ENCODE measurements around the gene ATXN1L.
"Not testable (repeated sequence)": the region's sequence is repeated elsewhere in the genome, so short reads cannot be mapped to it uniquely, and the experiment has no call there.

The ATXN1L gene

GRCh38 chr16:71895679-71896365, 50.0 kb downstream of the ATXN1L start:
- Histone ChIP-seq H3K4me1 (ENCODE audit: insufficient read depth, low read length) (peaks cover 5% of the 10 kb centered on the region; the same call in 1 of the 2 replicates), H3K4me3 (ENCODE audit: low read length) (peak overlapping the region; percentile 87)

GRCh38 chr16:71896764-71897368, 51.1 kb downstream of the ATXN1L start:
- peak overlapping the region; percentile 87 for H3K4me3 ChIP-seq (ENCODE audit: low read length)
- H3K27ac ChIP-seq (ENCODE audit: low read depth, low read length), result no peak overlapping the region
- no peaks in the 10 kb centered on the region for H3K9me3 ChIP-seq (ENCODE audit: insufficient read depth, low read depth, low read length)
- H3K36me3 ChIP-seq (ENCODE audit: insufficient read depth, low read length), result peaks cover 8% of the 10 kb centered on the region
- H3K27me3 ChIP-seq (ENCODE audit: insufficient read depth, low read length), result no peaks in the 10 kb centered on the region
- WGBS, result 60% methylated on average over 12 of the region's 15 CpGs
- peak overlapping the region; percentile 98 for H3K9ac ChIP-seq (ENCODE audit: low read depth, low read length)
- H3K4me1 ChIP-seq (ENCODE audit: insufficient read depth, low read length), result peaks cover 5% of the 10 kb centered on the region; the same call in 1 of the 2 replicates

More at GRCh38 chr16:71895679-71896365, 50.0 kb downstream of the ATXN1L start:
- H3K27ac ChIP-seq (ENCODE audit: low read depth, low read length), result peak overlapping the region; percentile 87
- H3K36me3 ChIP-seq (ENCODE audit: insufficient read depth, low read length), result peaks cover 8% of the 10 kb centered on the region
- WGBS, result under 1% methylated on average over 44 of the region's 44 CpGs
- no peaks in the 10 kb centered on the region for H3K27me3 ChIP-seq (ENCODE audit: insufficient read depth, low read length)
- no peaks in the 10 kb centered on the region for H3K9me3 ChIP-seq (ENCODE audit: insufficient read depth, low read depth, low read length)
- peak overlapping the region; percentile 98 for H3K9ac ChIP-seq (ENCODE audit: low read depth, low read length)

GRCh38 chr16:71899171-71899570, 53.4 kb downstream of the ATXN1L start:
- Histone ChIP-seq H3K27ac (ENCODE audit: low read depth, low read length) (no peak overlapping the region), H3K27me3 (ENCODE audit: insufficient read depth, low read length) (no peaks in the 10 kb centered on the region), H3K4me3 (ENCODE audit: low read length) (no peak overlapping the region), H3K9ac (ENCODE audit: low read depth, low read length) (no peak overlapping the region), H3K9me3 (ENCODE audit: insufficient read depth, low read depth, low read length) (no peaks in the 10 kb centered on the region), H3K4me1 (ENCODE audit: insufficient read depth, low read length) (peaks cover 5% of the 10 kb centered on the region; the same call in 1 of the 2 replicates), H3K36me3 (ENCODE audit: insufficient read depth, low read length) (peaks cover 16% of the 10 kb centered on the region)
- WGBS, result 98% methylated on average over 4 of the region's 4 CpGs

GRCh38 chr16:71902656-71903365, 57.0 kb downstream of the ATXN1L start:
- Histone ChIP-seq H3K9ac (ENCODE audit: low read depth, low read length) (no peak overlapping the region), H3K4me3 (ENCODE audit: low read length) (no peak overlapping the region), H3K27me3 (ENCODE audit: insufficient read depth, low read length) (no peaks in the 10 kb centered on the region), H3K36me3 (ENCODE audit: insufficient read depth, low read length) (peaks cover 12% of the 10 kb centered on the region), H3K9me3 (ENCODE audit: insufficient read depth, low read depth, low read length) (no peaks in the 10 kb centered on the region), H3K4me1 (ENCODE audit: insufficient read depth, low read length) (no peaks in the 10 kb centered on the region; the same call in 1 of the 2 replicates), H3K27ac (ENCODE audit: low read depth, low read length) (no peak overlapping the region)
- WGBS, result 100% methylated on average over 3 of the region's 5 CpGs

- H3K4me1 ChIP-seq (ENCODE audit: insufficient read depth, low read length), result no peaks in the 10 kb centered on the region; the same call in 1 of the 2 replicates
- no peak overlapping the region for H3K9ac ChIP-seq (ENCODE audit: low read depth, low read length)
- 85% methylated on average over 2 of the region's 2 CpGs for WGBS
- H3K9me3 ChIP-seq (ENCODE audit: insufficient read depth, low read depth, low read length), result no peaks in the 10 kb centered on the region
- no peak overlapping the region for H3K4me3 ChIP-seq (ENCODE audit: low read length)
- H3K27ac ChIP-seq (ENCODE audit: low read depth, low read length), result no peak overlapping the region
- peaks cover 14% of the 10 kb centered on the region for H3K36me3 ChIP-seq (ENCODE audit: insufficient read depth, low read length)
- no peaks in the 10 kb centered on the region for H3K27me3 ChIP-seq (ENCODE audit: insufficient read depth, low read length)
These were observed 57.8 kb downstream of the ATXN1L start for GRCh38 chr16:71903608-71904007.

- Histone ChIP-seq H3K36me3 (ENCODE audit: insufficient read depth, low read length) (peaks cover 17% of the 10 kb centered on the region), H3K27me3 (ENCODE audit: insufficient read depth, low read length) (no peaks in the 10 kb centered on the region)
- 84% methylated on average over 8 of the region's 9 CpGs for whole genome bisulfite sequencing
These were observed 58.5 kb downstream of the ATXN1L start for GRCh38 chr16:71904239-71904638.

GRCh38 chr16:71905765-71906164, 60.0 kb downstream of the ATXN1L start:
- H3K4me1 ChIP-seq (ENCODE audit: insufficient read depth, low read length); H3K27me3 ChIP-seq (ENCODE audit: insufficient read depth, low read length); H3K9ac ChIP-seq (ENCODE audit: low read depth, low read length); H3K9me3 ChIP-seq (ENCODE audit: insufficient read depth, low read depth, low read length); H3K27ac ChIP-seq (ENCODE audit: low read depth, low read length); H3K4me3 ChIP-seq (ENCODE audit: low read length): not testable (repeated sequence)
- WGBS, result 97% methylated on average over 6 of the region's 6 CpGs
- H3K36me3 ChIP-seq (ENCODE audit: insufficient read depth, low read length), result peaks cover 20% of the 10 kb centered on the region

More at GRCh38 chr16:71904239-71904638, 58.5 kb downstream of the ATXN1L start:
- Histone ChIP-seq H3K4me3 (ENCODE audit: low read length) (no peak overlapping the region), H3K4me1 (ENCODE audit: insufficient read depth, low read length) (no peaks in the 10 kb centered on the region; the same call in 1 of the 2 replicates), H3K9me3 (ENCODE audit: insufficient read depth, low read depth, low read length) (no peaks in the 10 kb centered on the region), H3K27ac (ENCODE audit: low read depth, low read length) (no peak overlapping the region), H3K9ac (ENCODE audit: low read depth, low read length) (no peak overlapping the region)
